Right ventricle myocardium superior (tissue), 1 donor: ENCODE results near the gene ESM1. TPM values are rescaled to one million over a fixed set of nuclear protein-coding genes. Genes with fewer than 3 reads are reported as not detected.

Experiments used
- total RNA-seq: library from RNA; stranded (reverse); fragmentation: NEBNext Ultra II Directional; extraction: Animal tissue kit (Norgen Biotek cat#: 25700); gene quantifications from one replicate; pipeline ENCODE4 v1.2.1, GENCODE V29; 2021
- donor health status: DM: no; HTN: yes; CAD: no; lungs with severe emphysema.

Gene ESM1
- total RNA-seq, 1 donor from 2014 or later = not detected

Other genes with a start within 250 kb of the ESM1 start
- gene GZMK, start 38.7 kb upstream of the ESM1 start, total RNA-seq = 0.65 TPM
- gene GZMA, start 117.1 kb upstream of the ESM1 start, total RNA-seq = 1.0 TPM
- 6.8 TPM for gene GPX8, start 174.6 kb upstream of the ESM1 start, total RNA-seq
- not detected for gene CDC20B, start 187.6 kb upstream of the ESM1 start, total RNA-seq
- not detected for gene MCIDAS, start 241.7 kb upstream of the ESM1 start, total RNA-seq
- not detected for gene CCNO, start 248.0 kb upstream of the ESM1 start, total RNA-seq